ENCODE results near the gene ARAP1. TPM values are rescaled to one million over a fixed set of nuclear protein-coding genes. Genes with fewer than 3 reads are reported as not detected.

The ARAP1 gene
- total RNA-seq, 1 experiment from 2014 or later: 73.6 TPM

GRCh38 chr11:72658989-72659640 lies 93.1 kb downstream of the ARAP1 start:
- in situ Hi-C loops (cut with HindIII; ENCODE audit: low pct_unique_long_range_greater_than_20kb, low sequenced_read_pairs): loop anchor here (10.0 kb wide), 3 partner anchors 104 to 534 kb away; no protein-coding TSS in a partner anchor
- no peaks in the 10 kb centered on the region for H3K27me3 ChIP-seq (ENCODE audit: control insufficient read depth, insufficient read depth, low read length)
- CTCF ChIA-PET: interaction anchor here (1.1 kb wide), 1 partner anchor 69 kb away, joined by 3 read pairs; no protein-coding TSS in a partner anchor

DNA sequence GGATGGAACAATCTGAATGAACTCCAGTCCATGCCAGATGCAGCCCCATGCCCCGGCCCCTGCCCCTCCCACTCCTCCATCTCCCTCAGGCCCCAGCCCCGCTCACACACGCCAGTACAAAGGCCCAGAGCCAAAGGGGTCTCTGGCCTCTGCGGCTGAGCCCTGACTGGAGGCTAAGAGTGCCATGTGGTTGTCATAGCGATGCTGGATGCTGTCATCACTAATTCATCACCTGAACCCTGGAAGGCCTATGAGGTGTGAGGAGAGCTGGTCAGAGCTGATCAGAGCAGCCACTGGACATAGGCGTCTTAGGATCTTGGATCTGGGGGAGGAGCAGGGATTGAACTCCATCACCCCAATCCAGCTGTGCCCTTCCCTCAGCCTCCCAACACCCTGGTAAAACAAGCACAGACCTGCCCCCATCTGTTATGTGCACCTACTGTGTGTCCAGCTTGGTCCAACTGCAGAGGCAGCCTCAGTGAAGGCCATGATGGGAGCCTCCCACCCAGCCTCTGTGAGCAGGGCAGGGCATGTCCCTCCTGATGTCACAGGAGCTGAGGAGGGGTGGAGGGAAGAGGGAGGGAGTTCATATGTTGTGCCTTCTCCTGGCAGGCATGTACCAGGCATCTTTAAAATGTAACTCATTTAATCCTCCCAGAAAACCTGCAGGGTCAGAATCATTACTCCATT lies 94.7 kb downstream of the ARAP1 start:
- intact Hi-C loops (cut with micrococcal nuclease; ENCODE audit: unreplicated experiment): no loop called here
- BruUV-seq (replicated peaks): no TSS peak
- in situ Hi-C loops (cut with HindIII; ENCODE audit: low pct_unique_long_range_greater_than_20kb, low sequenced_read_pairs): loop anchor here (10.0 kb wide), 3 partner anchors 103 to 533 kb away; no protein-coding TSS in a partner anchor
- TF ChIP-seq SIN3A (IDR thresholded peaks at IDR 0.05; ENCODE audit: borderline replicate concordance, insufficient read depth, low read depth, low read length) (no peak), CTCF (IDR thresholded peaks at IDR 0.05) (no peak), TCF7L2 (IDR thresholded peaks at IDR 0.05; ENCODE audit: low read depth, low read length) (no peak), POLR2AphosphoS5 (IDR thresholded peaks at IDR 0.05; ENCODE audit: low read depth, low read length) (no peak)
- TF ChIP-seq, protein P1, sequence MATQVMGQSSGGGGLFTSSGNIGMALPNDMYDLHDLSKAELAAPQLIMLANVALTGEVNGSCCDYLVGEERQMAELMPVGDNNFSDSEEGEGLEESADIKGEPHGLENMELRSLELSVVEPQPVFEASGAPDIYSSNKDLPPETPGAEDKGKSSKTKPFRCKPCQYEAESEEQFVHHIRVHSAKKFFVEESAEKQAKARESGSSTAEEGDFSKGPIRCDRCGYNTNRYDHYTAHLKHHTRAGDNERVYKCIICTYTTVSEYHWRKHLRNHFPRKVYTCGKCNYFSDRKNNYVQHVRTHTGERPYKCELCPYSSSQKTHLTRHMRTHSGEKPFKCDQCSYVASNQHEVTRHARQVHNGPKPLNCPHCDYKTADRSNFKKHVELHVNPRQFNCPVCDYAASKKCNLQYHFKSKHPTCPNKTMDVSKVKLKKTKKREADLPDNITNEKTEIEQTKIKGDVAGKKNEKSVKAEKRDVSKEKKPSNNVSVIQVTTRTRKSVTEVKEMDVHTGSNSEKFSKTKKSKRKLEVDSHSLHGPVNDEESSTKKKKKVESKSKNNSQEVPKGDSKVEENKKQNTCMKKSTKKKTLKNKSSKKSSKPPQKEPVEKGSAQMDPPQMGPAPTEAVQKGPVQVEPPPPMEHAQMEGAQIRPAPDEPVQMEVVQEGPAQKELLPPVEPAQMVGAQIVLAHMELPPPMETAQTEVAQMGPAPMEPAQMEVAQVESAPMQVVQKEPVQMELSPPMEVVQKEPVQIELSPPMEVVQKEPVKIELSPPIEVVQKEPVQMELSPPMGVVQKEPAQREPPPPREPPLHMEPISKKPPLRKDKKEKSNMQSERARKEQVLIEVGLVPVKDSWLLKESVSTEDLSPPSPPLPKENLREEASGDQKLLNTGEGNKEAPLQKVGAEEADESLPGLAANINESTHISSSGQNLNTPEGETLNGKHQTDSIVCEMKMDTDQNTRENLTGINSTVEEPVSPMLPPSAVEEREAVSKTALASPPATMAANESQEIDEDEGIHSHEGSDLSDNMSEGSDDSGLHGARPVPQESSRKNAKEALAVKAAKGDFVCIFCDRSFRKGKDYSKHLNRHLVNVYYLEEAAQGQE (IDR thresholded peaks at IDR 0.05; ENCODE audit: insufficient read depth in 1 of 2, low read depth in 2 of 2, low read length in 1 of 2): no peak
- no peak overlapping the region for H3K27ac ChIP-seq (ENCODE audit: low read length)
- H3K27me3 ChIP-seq (ENCODE audit: control insufficient read depth, insufficient read depth, low read length): no peaks in the 10 kb centered on the region
- DNase-seq (ENCODE audit: low read depth, low spot score) (no peak), ATAC-seq (no peak)
- H3K9me3 ChIP-seq (ENCODE audit: control insufficient read depth, insufficient read depth, low read depth, low read length): no peaks in the 10 kb centered on the region
- H3K4me1 ChIP-seq (ENCODE audit: control insufficient read depth, insufficient read depth, low read length): no peaks in the 10 kb centered on the region
- no peak overlapping the region for H3K4me3 ChIP-seq (ENCODE audit: low read depth in 2 of 2, low read length in 2 of 2)
- no peaks in the 10 kb centered on the region for H3K36me3 ChIP-seq (ENCODE audit: control insufficient read depth, insufficient read depth, low read length)
- ChIA-PET CTCF (no interaction called here), POLR2A (no interaction called here)

More at GRCh38 chr11:72658989-72659640, 93.1 kb downstream of the ARAP1 start:
- ATAC-seq (no peak), DNase-seq (ENCODE audit: low read depth, low spot score) (no peak)
- no peak overlapping the region for H3K27ac ChIP-seq (ENCODE audit: low read length)
- BruUV-seq (replicated peaks): no TSS peak
- intact Hi-C loops (cut with micrococcal nuclease; ENCODE audit: unreplicated experiment): no loop called here
- no peaks in the 10 kb centered on the region for H3K4me1 ChIP-seq (ENCODE audit: control insufficient read depth, insufficient read depth, low read length)
- H3K4me3 ChIP-seq (ENCODE audit: low read depth in 2 of 2, low read length in 2 of 2): no peak overlapping the region
- no peaks in the 10 kb centered on the region for H3K36me3 ChIP-seq (ENCODE audit: control insufficient read depth, insufficient read depth, low read length)
- no peaks in the 10 kb centered on the region for H3K9me3 ChIP-seq (ENCODE audit: control insufficient read depth, insufficient read depth, low read depth, low read length)
- POLR2A ChIA-PET: no interaction called here
- TF ChIP-seq CTCF (IDR thresholded peaks at IDR 0.05): no peak
- no peak for TF ChIP-seq SIN3A (IDR thresholded peaks at IDR 0.05; ENCODE audit: borderline replicate concordance, insufficient read depth, low read depth, low read length)
- TF ChIP-seq, protein P1 (IDR thresholded peaks at IDR 0.05; ENCODE audit: insufficient read depth in 1 of 2, low read depth in 2 of 2, low read length in 1 of 2): no peak
- no peak for TF ChIP-seq POLR2AphosphoS5 (IDR thresholded peaks at IDR 0.05; ENCODE audit: low read depth, low read length)
- no peak for TF ChIP-seq TCF7L2 (IDR thresholded peaks at IDR 0.05; ENCODE audit: low read depth, low read length)

Data from Panc1 (cell line).